Mononuclear cell (primary cell): ENCODE data around the gene ELMOD3. TPM values are rescaled to one million over a fixed set of nuclear protein-coding genes. Genes with fewer than 3 reads are reported as not detected.
"Not testable (repeated sequence)": the region's sequence is repeated elsewhere in the genome, so short reads cannot be mapped to it uniquely, and the experiment has no call there.

Experiments used
- H3K27me3 ChIP-seq: 2 replicates; pipeline ENCODE4 v1.6.0; 2011; ENCODE audit warnings: low read length, control low read depth; ENCODE audit not compliant: insufficient read depth
- H3K4me1 ChIP-seq: 2 replicates; pipeline ENCODE4 v1.5.1; 2011; ENCODE audit warnings: mild to moderate bottlenecking, low read length, control low read depth; ENCODE audit not compliant: insufficient read depth
- H3K4me3 ChIP-seq: 2 replicates; pipeline ENCODE4 v1.5.1; 2011; ENCODE audit warnings: mild to moderate bottlenecking, low read length, moderate library complexity
- H3K9me3 ChIP-seq: 2 replicates; pipeline ENCODE4 v1.5.1; 2011; ENCODE audit warnings: low read depth, mild to moderate bottlenecking, control low read depth, low read length
- total RNA-seq: library from RNA; depleted of rRNA; stranded (reverse); fragments of >200 nt; gene quantifications from one replicate; pipeline ENCODE4 v1.2.3, GENCODE V29; 2012

ELMOD3 gene
- 12.8 TPM for total RNA-seq

DNA sequence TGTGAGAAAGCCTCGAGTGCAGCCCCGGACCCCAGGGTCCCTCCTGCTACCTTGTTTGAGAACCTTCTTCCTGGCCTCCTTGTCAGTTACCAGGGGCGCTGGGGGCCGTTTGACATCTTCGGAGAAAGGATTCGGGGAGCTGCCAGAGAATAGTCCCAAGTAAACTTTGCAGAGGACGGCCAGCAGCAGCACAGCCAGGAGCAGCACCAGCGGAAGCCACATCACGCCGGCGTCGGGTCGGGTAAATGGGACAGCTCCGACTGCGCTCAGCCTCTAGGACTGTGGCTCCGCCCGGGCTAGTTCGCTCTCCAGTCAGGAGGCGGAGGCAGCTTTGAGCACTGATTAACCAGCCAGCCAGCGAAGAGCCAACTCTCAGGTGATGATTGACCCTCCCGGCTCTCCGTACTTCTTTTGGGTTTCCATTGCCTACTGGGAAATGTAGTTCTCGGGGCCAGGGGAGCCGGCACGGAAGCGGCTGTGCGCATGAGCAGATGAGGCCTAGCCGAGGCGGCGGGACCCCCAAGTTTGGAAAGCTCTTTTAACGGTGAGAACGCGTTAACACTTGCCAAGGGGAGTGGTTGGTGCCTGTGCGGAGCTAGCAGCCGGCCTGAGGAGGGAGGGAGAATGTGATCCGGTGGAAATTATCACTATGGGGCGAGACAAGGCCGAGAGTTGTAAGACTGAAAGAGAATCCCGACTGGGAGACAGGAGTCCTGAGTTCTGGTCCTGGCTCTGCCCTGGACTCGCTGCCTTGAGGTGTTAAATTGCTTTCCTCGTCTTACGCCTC lies at the start of gene ELMOD3, which contains the start of gene RETSAT:
TSS of gene ELMOD3 (plus strand) at position 484 of the 787 bp plus-strand sequence. CDS start 2,430 bp downstream, outside the sequence.
TSS of gene RETSAT (minus strand) at position 243 of the 787 bp plus-strand sequence. CDS start at position 222, 21 bp downstream.
- Histone ChIP-seq H3K4me3 (peak within 1 kb of the TSS; percentile 96), H3K27me3 (no peaks in the 10 kb centered on the region), H3K9me3 (no peaks in the 10 kb centered on the region), H3K4me1 (peaks cover 22% of the 10 kb centered on the region)

DNA sequence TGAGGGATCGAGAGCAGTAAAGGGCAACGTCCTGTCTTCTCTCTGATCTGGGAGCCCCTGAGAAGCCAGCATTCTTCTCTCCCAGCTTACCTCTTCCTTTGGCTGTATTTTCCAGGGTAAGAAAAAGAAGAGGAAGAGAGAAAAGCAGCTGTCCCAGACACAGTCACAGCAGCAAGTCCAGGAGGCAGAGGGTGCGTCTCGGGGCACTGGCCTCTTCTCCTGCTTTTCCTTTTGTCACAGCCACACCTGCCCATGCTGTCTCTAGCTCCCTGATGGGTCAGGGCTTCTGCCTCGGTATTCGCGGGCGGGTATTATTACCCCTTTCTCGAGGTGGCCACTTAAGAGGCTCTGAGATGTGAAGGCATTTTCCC lies 47.1 kb upstream of the ELMOD3 start:
- peaks cover 45% of the 10 kb centered on the region for H3K4me1 ChIP-seq
- H3K27me3 ChIP-seq: no peaks in the 10 kb centered on the region
- no peak overlapping the region for H3K4me3 ChIP-seq
- H3K9me3 ChIP-seq: no peaks in the 10 kb centered on the region

DNA sequence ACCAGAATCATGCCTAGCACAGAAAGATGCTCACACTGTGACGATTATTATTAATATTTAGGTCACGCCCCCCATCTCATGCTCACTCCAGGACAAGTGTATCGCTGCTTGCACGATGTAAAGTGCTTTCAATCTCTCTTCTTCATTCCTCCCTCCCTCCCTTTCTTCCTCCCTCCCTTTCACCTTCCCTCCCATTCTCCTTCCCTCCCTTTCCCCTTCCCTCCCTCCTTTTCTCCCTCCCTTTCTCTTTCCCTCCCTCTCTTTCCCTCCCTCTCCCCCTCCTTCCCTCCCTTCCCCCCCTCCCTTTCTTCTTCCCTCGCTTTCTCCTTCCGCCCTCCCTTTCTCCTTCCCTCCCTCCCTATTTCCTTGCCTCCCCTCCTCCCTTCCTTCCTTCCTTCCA lies 46.4 kb upstream of the ELMOD3 start:
- Histone ChIP-seq H3K9me3 (no peaks in the 10 kb centered on the region), H3K4me1 (peaks cover 45% of the 10 kb centered on the region), H3K27me3 (no peaks in the 10 kb centered on the region), H3K4me3 (no peak overlapping the region)

DNA sequence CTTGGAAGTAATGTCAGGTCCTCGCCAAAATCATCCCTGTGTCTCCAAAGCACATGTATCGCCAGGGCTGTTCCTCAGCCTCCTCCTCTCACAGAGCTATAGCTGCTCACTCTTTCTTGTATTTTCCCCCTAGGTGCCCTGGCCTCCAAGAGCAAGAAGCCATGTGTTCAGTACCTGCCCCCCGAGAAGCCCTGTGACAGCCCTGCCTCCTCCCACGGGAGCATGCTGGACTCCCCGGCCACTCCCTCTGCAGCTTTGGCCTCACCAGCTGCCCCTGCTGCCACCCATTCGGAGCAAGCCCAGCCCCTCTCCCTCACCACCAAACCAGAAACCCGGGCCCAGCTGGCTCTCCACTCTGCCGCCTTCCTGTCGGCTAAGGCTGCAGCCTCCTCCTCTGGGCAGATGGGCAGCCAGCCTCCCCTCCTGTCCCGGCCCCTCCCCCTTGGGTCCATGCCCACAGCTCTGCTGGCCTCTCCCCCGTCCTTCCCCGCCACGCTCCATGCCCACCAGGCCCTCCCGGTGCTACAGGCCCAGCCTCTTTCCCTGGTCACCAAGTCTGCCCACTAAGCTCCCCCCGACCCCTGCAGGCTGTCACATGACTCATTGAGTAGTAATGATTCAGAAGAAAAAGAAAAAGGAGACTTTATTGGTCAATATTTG lies 45.5 kb upstream of the ELMOD3 start:
- H3K4me1 ChIP-seq: peaks cover 45% of the 10 kb centered on the region
- no peaks in the 10 kb centered on the region for H3K27me3 ChIP-seq
- H3K4me3 ChIP-seq: peak overlapping the region; percentile 2
- H3K9me3 ChIP-seq: no peaks in the 10 kb centered on the region

DNA sequence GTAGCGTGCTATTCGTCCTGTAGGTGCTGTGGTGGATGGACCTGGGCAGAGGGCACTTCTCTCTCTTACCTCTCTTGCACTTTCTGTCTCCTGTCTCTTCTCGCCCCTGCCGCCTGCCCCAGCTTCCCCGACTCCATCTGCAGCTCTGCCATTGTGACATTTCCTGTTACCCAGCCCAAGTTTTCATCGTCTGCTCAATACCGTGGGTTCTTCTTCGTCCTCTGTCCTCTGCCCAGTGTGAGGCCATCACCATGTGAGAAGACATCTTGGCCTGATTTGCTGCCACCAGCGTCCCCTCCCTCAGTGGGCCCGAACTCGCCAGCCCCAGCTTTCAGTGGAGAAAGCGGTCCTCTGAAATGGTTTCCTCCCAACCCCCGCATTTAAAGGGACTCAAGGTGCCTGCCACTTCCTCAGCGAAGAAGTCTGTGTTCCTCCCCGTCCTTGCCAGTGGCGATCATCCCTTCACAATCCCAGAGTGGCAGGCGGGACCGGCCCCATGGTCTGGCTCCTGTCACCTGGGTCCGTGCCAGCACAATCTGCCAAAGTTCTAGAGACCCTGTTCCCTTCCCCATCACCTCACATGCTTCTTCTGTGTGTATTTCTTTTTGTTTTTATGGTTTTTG lies 44.8 kb upstream of the ELMOD3 start:
- Histone ChIP-seq H3K4me1 (peaks cover 45% of the 10 kb centered on the region), H3K4me3 (peak overlapping the region; percentile 2), H3K9me3 (no peaks in the 10 kb centered on the region), H3K27me3 (no peaks in the 10 kb centered on the region)

DNA sequence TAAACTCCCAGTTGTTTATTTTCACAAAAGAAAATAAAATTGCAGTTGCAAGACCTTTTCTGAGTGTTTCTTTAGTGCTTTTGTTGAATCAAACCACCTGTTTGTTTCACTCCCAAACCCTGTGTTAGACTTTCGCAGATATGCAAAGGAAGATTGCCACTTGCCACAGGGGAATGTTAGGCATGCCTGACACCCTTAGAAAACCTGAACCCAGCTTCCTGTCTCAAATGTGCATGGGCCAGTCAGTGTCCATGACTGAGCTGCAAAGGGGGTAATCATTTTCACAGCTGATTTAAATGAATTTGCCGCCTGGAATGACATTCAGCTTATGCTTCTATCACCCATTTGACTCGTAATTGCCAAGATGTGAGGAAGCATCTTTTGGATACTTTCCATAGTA lies 44.2 kb upstream of the ELMOD3 start:
- Histone ChIP-seq H3K9me3 (no peaks in the 10 kb centered on the region), H3K4me3 (no peak overlapping the region), H3K4me1 (peaks cover 45% of the 10 kb centered on the region), H3K27me3 (no peaks in the 10 kb centered on the region)

DNA sequence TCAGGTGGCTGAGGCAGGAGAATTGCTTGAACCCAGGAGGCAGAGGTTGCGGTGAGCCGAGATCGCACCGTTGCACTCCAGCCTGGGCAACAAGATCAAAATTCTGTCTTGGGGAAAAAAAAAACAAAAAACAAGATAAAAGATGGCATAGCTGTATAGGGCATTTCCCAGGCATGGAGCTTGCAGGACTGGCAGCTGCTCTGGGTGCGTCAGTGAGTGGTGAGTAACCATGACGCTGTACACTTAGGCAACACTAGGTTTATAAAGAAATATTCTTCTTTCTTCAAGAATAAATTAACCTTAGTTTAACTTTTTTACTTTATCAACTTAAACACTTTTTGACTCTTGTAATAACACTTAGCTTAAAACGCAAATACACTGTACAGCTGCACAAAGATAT lies 42.2 kb upstream of the ELMOD3 start:
- Histone ChIP-seq H3K4me3 (no peak overlapping the region), H3K9me3 (no peaks in the 10 kb centered on the region), H3K27me3 (no peaks in the 10 kb centered on the region), H3K4me1 (peaks cover 33% of the 10 kb centered on the region)

DNA sequence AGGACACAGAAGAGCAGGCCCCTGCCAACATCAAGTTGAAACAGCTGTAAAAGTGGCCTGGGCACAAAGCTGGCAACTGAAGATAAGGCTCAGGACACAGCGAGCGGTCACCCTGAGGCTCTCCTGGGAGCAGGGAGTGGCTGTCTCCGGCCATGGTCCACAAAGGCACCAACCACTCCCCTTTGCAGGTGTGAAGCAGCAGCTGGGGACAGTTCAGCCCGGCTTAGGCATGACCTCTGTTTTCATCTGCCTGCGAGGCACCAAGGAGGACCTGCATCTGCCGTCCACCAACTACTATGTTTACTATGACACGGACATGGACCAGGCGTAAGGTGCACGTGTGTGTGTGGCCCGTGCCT lies 39.7 kb upstream of the ELMOD3 start:
- Histone ChIP-seq H3K9me3 (no peaks in the 10 kb centered on the region), H3K4me3 (no peak overlapping the region), H3K4me1 (peaks cover 28% of the 10 kb centered on the region), H3K27me3 (no peaks in the 10 kb centered on the region)

DNA sequence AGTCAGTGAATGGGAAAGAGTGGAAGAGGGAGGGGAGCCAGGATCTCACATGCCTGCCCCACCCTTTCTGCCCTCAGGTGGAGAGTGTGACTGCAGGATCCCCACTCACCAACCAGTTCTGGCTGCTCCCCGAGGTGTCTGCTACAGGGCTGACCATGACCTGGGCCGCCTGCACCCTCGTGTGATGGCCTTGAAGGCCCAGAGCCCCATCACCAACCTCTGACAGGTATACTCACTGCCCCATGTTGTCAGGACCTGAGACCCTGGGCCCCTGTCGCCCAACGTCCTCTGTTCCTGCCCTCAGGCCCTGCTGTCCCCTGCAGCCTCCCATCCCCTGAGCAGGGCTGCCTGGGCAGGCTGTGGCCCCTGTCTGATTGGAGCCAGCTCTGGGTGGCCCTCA lies 38.6 kb upstream of the ELMOD3 start:
- H3K9me3 ChIP-seq, H3K4me3 ChIP-seq, H3K27me3 ChIP-seq: not testable (repeated sequence)
- H3K4me1 ChIP-seq: peaks cover 29% of the 10 kb centered on the region

DNA sequence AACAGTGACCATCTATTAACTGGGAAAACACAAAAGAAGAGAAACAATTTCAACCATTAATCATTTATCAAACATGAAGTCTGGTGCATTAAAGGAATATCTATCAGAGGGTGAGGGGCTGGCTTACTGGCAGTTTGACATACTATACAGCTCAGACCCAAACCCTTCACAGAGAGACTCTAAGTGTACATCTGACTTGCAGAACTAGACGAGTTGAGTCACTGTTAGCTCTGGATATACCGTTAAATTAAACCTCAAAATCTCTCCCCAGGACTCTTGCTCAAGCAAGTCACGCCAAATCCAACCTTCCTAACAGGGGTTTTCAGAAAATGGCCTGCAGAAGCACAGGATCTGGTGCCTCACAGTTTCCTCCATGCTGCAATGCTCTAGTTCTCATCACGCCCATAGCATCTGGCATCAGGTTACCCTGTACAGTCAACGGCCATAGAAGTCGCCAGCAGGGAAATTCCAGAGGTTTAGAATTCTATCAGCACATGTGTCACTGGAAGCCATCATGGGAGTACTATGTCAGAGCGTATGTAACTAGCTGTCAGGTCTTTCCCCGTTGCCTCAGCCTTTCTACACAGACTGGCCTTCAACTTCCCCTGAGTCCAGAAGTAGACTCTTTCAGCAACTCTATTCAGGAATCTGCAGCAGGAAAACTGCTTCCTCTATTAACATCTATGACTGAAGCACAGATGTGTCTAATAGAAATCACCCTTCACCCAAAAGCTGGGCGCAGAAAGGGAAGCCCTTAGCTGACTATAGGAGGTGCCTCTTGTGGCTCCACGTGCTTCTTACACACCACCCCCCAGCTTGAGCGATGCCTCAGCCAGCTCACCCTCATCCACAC lies 36.1 kb upstream of the ELMOD3 start:
- Histone ChIP-seq H3K9me3 (no peaks in the 10 kb centered on the region), H3K4me1 (peaks cover 54% of the 10 kb centered on the region), H3K27me3 (no peaks in the 10 kb centered on the region), H3K4me3 (no peak overlapping the region)

DNA sequence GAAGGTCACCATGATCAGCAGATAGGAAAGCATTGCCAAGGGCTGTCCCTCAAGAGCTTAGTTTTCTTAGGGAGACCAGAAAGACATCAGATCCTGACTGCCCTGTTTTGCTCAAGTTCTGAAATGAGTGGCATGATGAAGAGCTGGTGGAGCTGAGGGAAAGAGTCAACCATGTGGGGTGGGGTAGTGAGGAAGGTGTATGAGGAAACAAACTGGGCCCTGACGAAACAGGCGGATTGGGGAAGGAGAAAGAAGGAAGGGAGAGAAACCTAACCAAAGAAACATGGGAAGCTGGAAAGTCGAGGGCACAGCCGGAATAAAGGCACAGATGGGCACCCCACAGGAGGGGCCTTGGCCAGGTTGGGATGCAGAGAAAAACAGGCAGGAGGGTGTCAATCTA lies 34.8 kb upstream of the ELMOD3 start:
- Histone ChIP-seq H3K4me3 (no peak overlapping the region), H3K9me3 (no peaks in the 10 kb centered on the region), H3K4me1 (peaks cover 67% of the 10 kb centered on the region), H3K27me3 (no peaks in the 10 kb centered on the region)

DNA sequence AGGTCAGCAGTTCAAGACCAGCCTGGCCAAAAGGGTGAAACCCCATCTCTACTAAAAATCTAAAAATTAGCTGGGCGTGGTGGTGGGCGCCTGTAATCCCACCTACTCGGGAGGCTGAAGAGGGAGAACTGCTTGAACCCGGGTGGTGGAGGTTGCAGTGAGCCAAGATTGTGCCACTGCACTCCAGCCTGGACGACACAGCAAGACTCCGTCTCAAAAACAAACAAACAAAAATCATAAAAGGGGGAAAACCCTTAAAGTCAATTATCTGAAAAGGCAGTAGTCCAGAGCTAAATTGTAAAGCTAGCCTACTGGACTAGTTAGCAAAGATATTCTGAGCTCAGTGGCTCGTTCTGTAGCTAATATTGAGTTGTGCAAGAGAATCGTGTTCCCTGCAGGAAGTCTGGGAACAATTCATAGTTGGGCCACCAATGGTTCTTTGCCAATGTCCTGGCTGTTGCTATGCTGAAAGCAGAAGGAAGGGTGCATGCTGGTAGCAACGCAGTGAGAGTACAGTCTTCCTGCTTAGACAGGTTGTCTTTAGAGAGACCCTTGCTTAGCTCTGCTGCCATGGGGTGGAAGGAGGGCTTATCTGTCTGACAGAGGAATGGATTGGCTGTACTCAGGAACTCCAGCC lies 31.1 kb upstream of the ELMOD3 start:
- Histone ChIP-seq H3K9me3 (no peaks in the 10 kb centered on the region), H3K4me3 (no peak overlapping the region), H3K27me3 (no peaks in the 10 kb centered on the region), H3K4me1 (peaks cover 88% of the 10 kb centered on the region)

DNA sequence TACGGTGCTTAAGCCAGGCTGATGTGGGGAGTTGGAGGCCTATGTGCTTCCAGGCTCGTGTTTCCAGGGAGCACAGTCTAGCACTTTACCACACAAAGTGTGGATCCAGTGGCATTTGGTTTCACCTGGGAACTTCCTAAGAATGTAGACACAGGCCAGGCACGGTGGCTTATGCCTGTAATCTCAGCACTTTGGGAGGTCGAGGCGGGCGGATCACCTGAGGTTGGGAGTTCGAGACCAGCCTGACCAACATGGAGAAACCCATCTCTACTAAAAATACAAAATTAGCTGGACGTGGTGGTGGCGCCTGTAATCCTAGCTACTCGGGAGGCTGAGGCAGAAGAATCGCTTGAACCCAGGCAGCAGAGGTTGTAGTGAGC lies 30.6 kb upstream of the ELMOD3 start:
- not testable (repeated sequence) for H3K4me3 ChIP-seq, H3K9me3 ChIP-seq, H3K27me3 ChIP-seq
- peaks cover 85% of the 10 kb centered on the region for H3K4me1 ChIP-seq

DNA sequence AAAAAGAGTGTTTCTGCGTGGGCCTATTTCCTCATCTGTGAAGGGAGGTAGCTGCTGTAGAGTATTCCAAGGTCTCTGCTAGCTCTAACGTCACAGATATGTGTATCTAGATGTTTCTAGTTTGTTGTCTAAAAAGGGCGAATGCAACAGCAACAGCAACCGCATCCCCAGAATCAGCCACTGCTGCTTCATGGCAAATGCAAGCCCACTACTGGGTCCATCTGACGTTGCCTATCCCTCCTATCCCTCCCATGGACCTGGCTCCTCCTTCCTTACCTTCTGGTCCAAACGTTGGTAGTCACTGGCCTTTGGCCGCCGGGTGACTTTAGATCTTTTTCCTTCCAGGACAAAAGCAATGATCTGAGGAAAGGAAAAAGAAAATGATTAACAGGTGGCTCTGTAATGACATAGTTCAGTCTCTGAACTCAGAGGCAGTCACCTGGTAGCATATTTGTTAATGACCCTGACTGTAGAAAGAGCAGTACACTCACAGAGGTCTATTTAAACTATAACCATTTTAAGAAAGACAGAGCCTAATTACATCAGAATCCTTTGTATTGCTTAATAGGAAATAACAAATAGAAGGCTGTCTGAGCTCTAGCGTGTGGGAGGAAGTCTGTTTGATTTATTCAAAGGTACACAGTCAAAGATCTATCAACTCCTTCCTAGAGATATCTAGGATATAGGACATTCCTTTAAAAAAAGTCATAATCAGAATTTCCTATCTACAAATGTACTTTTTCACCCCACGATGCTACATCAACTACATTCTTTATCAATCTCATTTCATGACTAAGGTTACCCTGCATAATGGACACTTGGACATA lies 29.7 kb upstream of the ELMOD3 start:
- Histone ChIP-seq H3K4me1 (peaks cover 79% of the 10 kb centered on the region), H3K27me3 (no peaks in the 10 kb centered on the region), H3K9me3 (no peaks in the 10 kb centered on the region), H3K4me3 (peak overlapping the region; percentile 84)
